ENCODE results near the gene RAB6A. TPM values are rescaled to one million over a fixed set of nuclear protein-coding genes. Genes with fewer than 3 reads are reported as not detected.
"Not testable (repeated sequence)": the region's sequence is repeated elsewhere in the genome, so short reads cannot be mapped to it uniquely, and the experiment has no call there.

The RAB6A gene
- total RNA-seq, 1 experiment from 2014 or later = 92.3 TPM

DNA sequence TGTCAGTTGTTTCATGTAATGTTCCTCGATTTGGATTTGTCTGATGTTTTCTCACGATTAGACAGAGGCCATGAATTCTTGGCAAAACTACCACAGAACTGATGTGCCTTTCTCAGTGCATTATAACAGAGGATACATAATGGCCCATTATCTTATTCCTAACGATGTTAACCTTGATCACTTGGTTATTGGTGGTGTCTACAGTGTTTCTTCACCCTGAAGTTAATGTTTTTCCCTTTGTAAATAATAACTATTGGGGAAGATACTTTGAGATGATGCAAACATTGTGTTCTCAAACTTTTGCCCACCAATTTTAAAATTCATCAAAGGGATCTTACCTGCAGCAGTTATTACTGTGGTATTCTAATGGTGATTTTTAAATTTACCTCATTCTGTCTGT, 13.1 kb downstream of the RAB6A start:
- BruUV-seq (replicated peaks) = no TSS peak
- Mint-ChIP-seq H3K27ac (ENCODE audit: unreplicated experiment) (no peak overlapping the region), H3K36me3 (ENCODE audit: insufficient read depth, unreplicated experiment) (peaks cover 10% of the 10 kb centered on the region), H3K4me3 (ENCODE audit: low read depth, unreplicated experiment) (no peak overlapping the region), H3K27me3 (ENCODE audit: unreplicated experiment) (no peaks in the 10 kb centered on the region), H3K9me3 (ENCODE audit: low read depth, unreplicated experiment) (no peaks in the 10 kb centered on the region), H3K4me1 (ENCODE audit: low read depth, unreplicated experiment) (peaks cover 7% of the 10 kb centered on the region)
- TF ChIP-seq CTCF (IDR thresholded peaks at IDR 0.05; ENCODE audit: unreplicated experiment) = no peak
- intact Hi-C loops (cut with micrococcal nuclease; ENCODE audit: unreplicated experiment) = no loop called here
- DNase-seq = no peak
- CTCF ChIA-PET = interaction anchor here (0.6 kb wide), 1 partner anchor 43 kb away, joined by 4 read pairs; no protein-coding TSS in a partner anchor

DNA sequence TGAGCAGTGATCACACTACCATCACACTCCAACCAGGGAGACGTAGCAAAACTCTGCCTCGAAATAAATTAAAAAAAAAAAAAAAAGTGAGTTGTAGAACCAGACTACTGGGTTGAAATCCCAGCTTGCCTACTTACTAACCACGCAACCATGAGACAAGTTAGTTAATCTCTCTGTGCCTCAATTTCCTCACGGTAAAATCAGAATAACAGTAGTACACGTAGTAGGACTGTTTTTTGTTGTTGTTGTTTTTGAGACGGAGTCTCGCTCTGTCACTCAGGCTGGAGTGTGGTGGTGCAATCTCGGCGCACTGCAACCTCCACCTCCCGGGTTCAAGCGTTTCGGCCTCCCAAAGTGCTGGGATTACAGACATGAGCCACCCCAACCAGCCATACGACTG, 14.2 kb downstream of the RAB6A start:
- no peak overlapping the region for H3K4me3 Mint-ChIP-seq (ENCODE audit: low read depth, unreplicated experiment)
- H3K4me1 Mint-ChIP-seq (ENCODE audit: low read depth, unreplicated experiment) = peaks cover 7% of the 10 kb centered on the region
- CTCF ChIA-PET = no interaction called here

DNA sequence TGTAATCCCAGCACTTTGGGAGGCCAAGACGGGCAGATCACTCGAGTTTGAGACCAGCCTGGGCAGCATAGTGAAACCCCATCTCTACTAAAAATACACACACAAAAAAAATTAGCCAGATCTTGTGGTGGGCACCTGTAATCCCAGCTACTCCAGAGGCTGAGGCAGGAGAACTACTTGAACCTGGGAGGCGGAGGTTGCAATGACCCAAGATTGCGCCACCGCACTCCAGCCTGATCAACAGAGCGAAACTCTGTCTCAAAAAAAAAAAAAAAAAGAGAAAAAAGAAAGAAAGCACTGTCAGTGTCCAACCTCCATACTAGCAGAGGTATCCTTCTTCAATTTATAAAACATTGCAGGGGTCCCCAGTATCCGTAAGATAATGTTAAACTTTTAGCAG, 17.8 kb downstream of the RAB6A start:
- no peak for TF ChIP-seq CTCF (IDR thresholded peaks at IDR 0.05; ENCODE audit: unreplicated experiment)
- H3K4me1 Mint-ChIP-seq (ENCODE audit: low read depth, unreplicated experiment) = peaks cover 6% of the 10 kb centered on the region
- no peaks in the 10 kb centered on the region for H3K27me3 Mint-ChIP-seq (ENCODE audit: unreplicated experiment)
- peaks cover 8% of the 10 kb centered on the region for H3K36me3 Mint-ChIP-seq (ENCODE audit: insufficient read depth, unreplicated experiment)
- H3K27ac Mint-ChIP-seq (ENCODE audit: unreplicated experiment) = no peak overlapping the region
- BruUV-seq (replicated peaks) = no TSS peak
- H3K9me3 Mint-ChIP-seq (ENCODE audit: low read depth, unreplicated experiment) = no peaks in the 10 kb centered on the region
- no peak for DNase-seq
- H3K4me3 Mint-ChIP-seq (ENCODE audit: low read depth, unreplicated experiment) = no peak overlapping the region
- CTCF ChIA-PET = no interaction called here
- intact Hi-C loops (cut with micrococcal nuclease; ENCODE audit: unreplicated experiment) = no loop called here

More for the DNA sequence above, 14.2 kb downstream of the RAB6A start:
- DNase-seq = no peak
- Mint-ChIP-seq H3K36me3 (ENCODE audit: insufficient read depth, unreplicated experiment) (peaks cover 2% of the 10 kb centered on the region), H3K9me3 (ENCODE audit: low read depth, unreplicated experiment) (no peaks in the 10 kb centered on the region), H3K27ac (ENCODE audit: unreplicated experiment) (no peak overlapping the region), H3K27me3 (ENCODE audit: unreplicated experiment) (no peaks in the 10 kb centered on the region)
- no TSS peak for BruUV-seq (replicated peaks)
- intact Hi-C loops (cut with micrococcal nuclease; ENCODE audit: unreplicated experiment) = no loop called here
- TF ChIP-seq CTCF (IDR thresholded peaks at IDR 0.05; ENCODE audit: unreplicated experiment) = no peak

GRCh38 chr11:73735959-73736358, 24.9 kb downstream of the RAB6A start:
- H3K9me3 Mint-ChIP-seq (ENCODE audit: low read depth, unreplicated experiment); DNase-seq; CTCF ChIA-PET; H3K27me3 Mint-ChIP-seq (ENCODE audit: unreplicated experiment); BruUV-seq (replicated peaks); H3K36me3 Mint-ChIP-seq (ENCODE audit: insufficient read depth, unreplicated experiment); intact Hi-C loops (cut with micrococcal nuclease; ENCODE audit: unreplicated experiment); H3K27ac Mint-ChIP-seq (ENCODE audit: unreplicated experiment); H3K4me3 Mint-ChIP-seq (ENCODE audit: low read depth, unreplicated experiment); H3K4me1 Mint-ChIP-seq (ENCODE audit: low read depth, unreplicated experiment): not testable (repeated sequence)

- Mint-ChIP-seq H3K27me3 (ENCODE audit: unreplicated experiment) (no peaks in the 10 kb centered on the region), H3K9me3 (ENCODE audit: low read depth, unreplicated experiment) (no peaks in the 10 kb centered on the region), H3K4me3 (ENCODE audit: low read depth, unreplicated experiment) (no peak overlapping the region), H3K27ac (ENCODE audit: unreplicated experiment) (no peak overlapping the region), H3K4me1 (ENCODE audit: low read depth, unreplicated experiment) (peaks cover 5% of the 10 kb centered on the region), H3K36me3 (ENCODE audit: insufficient read depth, unreplicated experiment) (peaks cover under 1% of the 10 kb centered on the region)
- no peak for TF ChIP-seq CTCF (IDR thresholded peaks at IDR 0.05; ENCODE audit: unreplicated experiment)
- intact Hi-C loops (cut with micrococcal nuclease; ENCODE audit: unreplicated experiment) = no loop called here
- BruUV-seq (replicated peaks) = no TSS peak
- CTCF ChIA-PET = no interaction called here
- no peak for DNase-seq
Measured at GRCh38 chr11:73734993-73735392, 25.9 kb downstream of the RAB6A start.

DNA sequence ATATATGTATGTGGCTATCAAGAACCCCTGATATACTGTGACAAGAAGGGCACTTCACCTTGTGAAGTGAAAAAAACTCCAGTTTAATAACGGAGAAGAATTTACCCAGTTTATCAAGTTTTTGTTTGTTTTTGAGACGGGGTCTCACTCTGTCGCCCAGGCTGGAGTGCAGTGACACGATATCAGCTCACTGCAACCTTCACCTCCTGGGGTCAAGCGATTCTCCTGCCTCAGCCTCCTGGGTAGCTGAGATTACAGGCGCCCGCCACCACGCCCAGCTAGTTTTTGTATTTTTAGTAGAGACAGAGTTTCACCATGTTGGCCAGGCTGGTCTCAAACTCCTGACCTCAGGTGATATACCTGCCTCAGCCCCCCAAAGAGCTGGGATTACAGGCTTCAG, 26.9 kb downstream of the RAB6A start:
- peaks cover 12% of the 10 kb centered on the region for H3K4me1 Mint-ChIP-seq (ENCODE audit: low read depth, unreplicated experiment)
- H3K9me3 Mint-ChIP-seq (ENCODE audit: low read depth, unreplicated experiment); H3K4me3 Mint-ChIP-seq (ENCODE audit: low read depth, unreplicated experiment); BruUV-seq (replicated peaks); DNase-seq; H3K27ac Mint-ChIP-seq (ENCODE audit: unreplicated experiment); H3K27me3 Mint-ChIP-seq (ENCODE audit: unreplicated experiment); intact Hi-C loops (cut with micrococcal nuclease; ENCODE audit: unreplicated experiment); H3K36me3 Mint-ChIP-seq (ENCODE audit: insufficient read depth, unreplicated experiment); CTCF ChIA-PET: not testable (repeated sequence)

- H3K36me3 Mint-ChIP-seq (ENCODE audit: insufficient read depth, unreplicated experiment); H3K27me3 Mint-ChIP-seq (ENCODE audit: unreplicated experiment); H3K27ac Mint-ChIP-seq (ENCODE audit: unreplicated experiment); BruUV-seq (replicated peaks); CTCF ChIA-PET; intact Hi-C loops (cut with micrococcal nuclease; ENCODE audit: unreplicated experiment); DNase-seq; H3K4me3 Mint-ChIP-seq (ENCODE audit: low read depth, unreplicated experiment); H3K9me3 Mint-ChIP-seq (ENCODE audit: low read depth, unreplicated experiment): not testable (repeated sequence)
- H3K4me1 Mint-ChIP-seq (ENCODE audit: low read depth, unreplicated experiment) = peaks cover 12% of the 10 kb centered on the region
Measured at GRCh38 chr11:73732936-73733335, 27.9 kb downstream of the RAB6A start.

Data from Calu3 (cell line).